Brain microvascular endothelial cell (primary cell): ENCODE measurements around the gene UNC45A.
"Not testable (repeated sequence)": the region's sequence is repeated elsewhere in the genome, so short reads cannot be mapped to it uniquely, and the experiment has no call there.

ENCODE experiments used
- DNase-seq: peaks from one replicate; pipeline ENCODE4 v3.0.0-alpha.2; 2020
- H3K27ac ChIP-seq: fragments of 250-450 bp; sonication (Bioruptor Pico); 2 replicates; pipeline ENCODE4 v1.5.1; 2020; ENCODE audit warnings: mild to moderate bottlenecking, moderate library complexity
- H3K27me3 ChIP-seq: fragments of 250-450 bp; sonication (Bioruptor Pico); replicated peaks from 2 replicates; pipeline ENCODE4 v1.5.1; 2020; ENCODE audit warnings: mild to moderate bottlenecking
- H3K36me3 ChIP-seq: fragments of 250-450 bp; sonication (Bioruptor Pico); replicated peaks from 2 replicates; pipeline ENCODE4 v1.5.1; 2020; ENCODE audit warnings: mild to moderate bottlenecking
- H3K4me3 ChIP-seq: 2 replicates; pipeline ENCODE4 v1.5.1; 2011; ENCODE audit warnings: low read depth, mild to moderate bottlenecking, control low read depth, low read length, moderate library complexity
- in situ Hi-C: cut with HindIII; loops from 2 replicates; pipeline ENCODE4 v1.10.0; 2017; ENCODE audit warnings: low sequenced_read_pairs, low pct_ligation_motif_present
- TF ChIP-seq, protein P1 (sequence below): IDR thresholded peaks from 2 replicates; pipeline ENCODE4 v1.5.1; 2011; ENCODE audit warnings: low read depth, mild to moderate bottlenecking, moderate library complexity, low read length, control low read depth, inconsistent platforms; ENCODE audit errors: missing control alignments

UNC45A gene

DNA sequence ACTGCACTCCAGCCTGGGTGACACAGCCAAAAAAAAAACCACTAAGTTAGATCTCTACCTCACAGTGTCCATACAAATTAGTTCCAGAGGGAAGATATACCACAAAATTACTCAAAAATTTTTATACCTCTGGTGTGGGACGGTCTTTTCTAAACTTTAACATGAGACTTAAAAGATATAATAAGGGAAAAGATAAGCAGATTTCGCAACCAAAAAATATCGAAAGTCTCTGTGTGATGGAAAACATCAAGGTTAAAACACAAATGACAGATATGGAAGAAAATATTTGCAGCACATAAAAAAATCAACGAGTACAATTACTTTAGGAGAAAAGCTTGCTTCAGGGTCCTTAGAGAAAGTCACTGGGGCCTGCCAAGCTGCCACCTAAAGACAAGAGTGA is 13.2 kb upstream of the UNC45A start:
- no peak for DNase-seq
- in situ Hi-C loops, result no loop called here
- Histone ChIP-seq H3K27me3 (no peaks in the 10 kb centered on the region), H3K4me3 (no peak overlapping the region), H3K36me3 (peaks cover 23% of the 10 kb centered on the region), H3K27ac (no peak overlapping the region)
- TF ChIP-seq, protein P1, sequence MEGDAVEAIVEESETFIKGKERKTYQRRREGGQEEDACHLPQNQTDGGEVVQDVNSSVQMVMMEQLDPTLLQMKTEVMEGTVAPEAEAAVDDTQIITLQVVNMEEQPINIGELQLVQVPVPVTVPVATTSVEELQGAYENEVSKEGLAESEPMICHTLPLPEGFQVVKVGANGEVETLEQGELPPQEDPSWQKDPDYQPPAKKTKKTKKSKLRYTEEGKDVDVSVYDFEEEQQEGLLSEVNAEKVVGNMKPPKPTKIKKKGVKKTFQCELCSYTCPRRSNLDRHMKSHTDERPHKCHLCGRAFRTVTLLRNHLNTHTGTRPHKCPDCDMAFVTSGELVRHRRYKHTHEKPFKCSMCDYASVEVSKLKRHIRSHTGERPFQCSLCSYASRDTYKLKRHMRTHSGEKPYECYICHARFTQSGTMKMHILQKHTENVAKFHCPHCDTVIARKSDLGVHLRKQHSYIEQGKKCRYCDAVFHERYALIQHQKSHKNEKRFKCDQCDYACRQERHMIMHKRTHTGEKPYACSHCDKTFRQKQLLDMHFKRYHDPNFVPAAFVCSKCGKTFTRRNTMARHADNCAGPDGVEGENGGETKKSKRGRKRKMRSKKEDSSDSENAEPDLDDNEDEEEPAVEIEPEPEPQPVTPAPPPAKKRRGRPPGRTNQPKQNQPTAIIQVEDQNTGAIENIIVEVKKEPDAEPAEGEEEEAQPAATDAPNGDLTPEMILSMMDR, result no peak

DNA sequence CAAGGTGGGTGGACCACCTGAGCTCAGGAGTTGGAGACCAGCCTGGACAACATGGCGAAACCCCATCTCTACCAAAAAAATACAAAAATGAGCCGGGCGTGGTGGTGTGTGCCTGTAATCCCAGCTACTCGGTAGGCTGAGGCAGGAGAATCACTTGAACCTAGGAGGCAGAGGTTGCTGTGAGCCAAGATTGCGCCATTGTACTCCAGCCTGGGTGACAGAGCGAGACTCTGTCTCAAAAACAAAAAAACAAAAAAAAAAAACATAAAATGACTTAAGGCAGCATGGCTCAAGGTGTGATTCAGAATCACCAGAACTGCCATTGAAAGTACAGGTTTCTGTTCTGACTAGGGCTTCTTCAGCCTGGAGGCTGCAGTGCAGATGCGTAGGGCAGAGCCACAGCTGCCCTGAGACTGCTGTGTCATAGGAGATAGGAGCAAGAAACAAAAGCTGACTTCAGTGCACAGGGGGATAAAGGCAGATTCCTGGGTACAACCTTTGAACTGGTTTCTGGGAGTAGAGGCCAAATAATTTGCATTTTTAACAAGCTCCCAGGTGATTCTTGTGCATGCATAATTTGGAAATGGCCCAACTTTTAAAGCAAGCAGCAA is 12.3 kb upstream of the UNC45A start:
- H3K4me3 ChIP-seq, in situ Hi-C loops, H3K27me3 ChIP-seq, DNase-seq, H3K27ac ChIP-seq: not testable (repeated sequence)
- H3K36me3 ChIP-seq, result peaks cover 21% of the 10 kb centered on the region

DNA sequence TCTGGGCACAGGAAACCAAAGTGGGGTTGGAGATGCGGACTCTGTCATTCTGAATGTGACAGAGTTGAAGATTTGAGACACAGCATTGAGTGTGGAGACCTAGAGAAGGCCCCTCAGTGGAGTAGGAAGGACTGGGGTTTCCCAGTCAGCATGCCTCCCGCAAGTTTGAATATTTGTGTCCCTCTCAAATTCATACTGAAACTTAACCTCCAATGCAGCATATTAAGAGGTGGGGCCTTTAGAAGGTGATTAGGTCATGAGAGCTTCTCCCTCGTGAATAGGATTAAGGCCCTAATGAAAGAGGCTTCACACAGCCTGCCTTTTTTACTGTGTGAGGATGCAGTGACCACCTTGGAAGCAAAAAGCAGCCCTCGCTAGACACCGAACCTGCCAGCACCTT is 10.7 kb upstream of the UNC45A start:
- Histone ChIP-seq H3K36me3 (peaks cover 7% of the 10 kb centered on the region), H3K27ac (no peak overlapping the region), H3K4me3 (no peak overlapping the region), H3K27me3 (no peaks in the 10 kb centered on the region)
- no peak for DNase-seq
- TF ChIP-seq, protein P1, result no peak
- in situ Hi-C loops, result no loop called here

DNA sequence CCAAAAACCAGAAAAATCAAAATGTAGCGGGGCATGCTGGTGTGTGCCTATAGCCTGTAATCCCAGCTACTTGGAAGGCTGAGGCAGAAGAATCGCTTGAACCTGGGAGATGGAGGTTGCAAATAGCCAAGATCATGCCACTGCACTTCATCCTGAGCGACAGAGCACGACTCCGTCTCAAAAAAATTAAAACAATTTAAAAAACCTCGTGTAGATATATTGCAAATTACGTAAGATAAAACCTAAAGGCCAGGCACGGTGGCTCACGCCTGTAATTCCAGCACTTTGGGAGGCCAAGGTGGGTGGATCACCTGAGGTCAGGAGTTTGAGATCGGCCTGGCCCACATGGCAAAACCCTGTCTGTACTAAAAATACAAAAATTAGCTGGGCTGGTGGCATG is 8.3 kb upstream of the UNC45A start:
- H3K4me3 ChIP-seq, in situ Hi-C loops, H3K27me3 ChIP-seq, DNase-seq, H3K36me3 ChIP-seq, H3K27ac ChIP-seq: not testable (repeated sequence)

DNA sequence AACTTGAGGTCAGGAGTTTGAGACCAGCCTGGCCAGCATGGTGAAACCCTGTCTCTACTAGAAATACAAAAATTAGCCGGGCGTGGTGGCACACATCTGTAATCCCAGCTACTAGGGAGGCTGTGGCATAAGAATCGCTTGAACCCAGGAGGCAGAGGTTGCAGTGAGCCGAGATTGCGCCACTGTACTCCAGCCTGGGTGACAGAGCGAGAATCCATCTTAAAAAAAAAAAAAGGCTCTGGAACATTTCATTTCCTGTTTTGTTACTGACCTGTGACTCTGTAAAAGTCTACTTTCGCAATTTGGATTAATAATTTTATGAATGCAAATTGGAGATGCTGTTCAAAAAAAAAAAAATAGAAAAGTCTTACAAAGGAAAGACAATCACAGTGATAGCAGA is 7.0 kb upstream of the UNC45A start:
- H3K27me3 ChIP-seq, H3K27ac ChIP-seq, DNase-seq, H3K4me3 ChIP-seq, H3K36me3 ChIP-seq, in situ Hi-C loops: not testable (repeated sequence)

DNA sequence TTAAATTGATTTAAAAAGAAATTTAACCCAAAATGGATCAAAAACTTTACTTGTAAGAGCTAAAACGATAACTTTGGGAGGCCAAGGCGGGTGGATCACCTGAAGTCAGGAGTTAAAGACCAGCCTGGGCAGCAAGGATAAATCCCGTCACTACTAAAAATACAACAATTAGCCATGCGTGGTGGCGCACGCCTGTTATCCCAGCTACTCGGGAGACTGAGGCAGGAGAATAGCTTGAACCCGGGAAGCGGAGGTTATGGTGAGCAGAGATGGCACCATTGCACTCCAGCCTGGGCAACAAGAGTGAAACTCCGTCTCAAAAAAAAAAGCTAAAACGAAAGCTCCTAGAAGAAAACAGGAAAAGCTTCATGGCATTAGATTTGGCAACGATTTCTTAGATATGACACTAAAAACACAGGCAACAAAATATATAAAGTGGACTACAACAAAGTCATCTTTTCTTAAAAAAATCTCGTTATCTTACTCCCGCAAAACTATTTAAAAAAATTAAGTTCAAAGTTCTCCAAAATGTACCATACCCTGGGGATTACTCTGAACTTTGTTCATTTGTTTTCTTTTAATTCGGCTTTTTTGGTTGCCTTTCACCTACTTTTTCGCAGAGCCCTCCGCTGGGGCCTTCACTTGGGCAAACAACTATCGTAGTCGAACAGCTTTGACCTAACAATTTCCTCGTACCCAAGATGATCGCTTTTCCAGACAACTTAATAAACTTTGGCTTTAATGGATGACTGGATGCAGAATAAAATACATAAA is 5.7 kb upstream of the UNC45A start:
- no peak for DNase-seq
- in situ Hi-C loops, result no loop called here
- TF ChIP-seq, protein P1, result no peak
- Histone ChIP-seq H3K4me3 (peak overlapping the region; percentile 72), H3K36me3 (no peaks in the 10 kb centered on the region), H3K27me3 (no peaks in the 10 kb centered on the region), H3K27ac (peak overlapping the region; percentile 71)

DNA sequence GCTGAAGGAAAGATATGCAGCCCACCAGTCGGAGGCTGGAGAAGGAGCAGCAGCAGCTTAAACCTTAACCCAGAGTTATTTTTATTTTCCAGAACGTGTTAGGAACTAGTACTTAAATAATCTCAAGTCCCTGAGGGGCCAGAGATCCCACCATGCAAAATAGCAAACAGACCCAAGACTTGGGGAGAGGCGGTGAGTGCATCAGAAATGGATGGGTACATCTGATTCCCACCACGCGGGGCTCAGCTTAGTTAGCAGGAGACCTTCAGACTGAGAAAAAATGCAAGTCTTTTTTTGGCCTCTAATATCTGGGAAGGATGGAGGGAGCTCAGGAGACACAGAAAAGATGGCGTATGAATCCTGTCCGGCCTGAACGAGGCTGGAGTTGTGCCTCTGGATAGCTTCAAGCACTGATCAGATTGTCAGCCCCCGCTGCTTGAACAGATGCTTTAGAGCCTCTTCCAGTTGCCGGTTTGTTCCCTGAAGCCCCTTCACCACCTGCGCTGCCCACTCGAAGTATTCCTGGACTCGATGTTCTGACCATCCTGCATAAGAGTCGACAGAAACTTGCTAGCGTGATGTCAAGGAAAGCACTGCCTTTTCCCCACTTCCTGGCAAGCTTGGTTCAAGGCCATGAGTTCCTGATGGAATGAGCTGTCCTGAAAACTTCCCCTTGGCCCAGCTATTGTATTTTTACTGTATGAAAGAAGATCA is 4.1 kb upstream of the UNC45A start:
- no peaks in the 10 kb centered on the region for H3K27me3 ChIP-seq
- no peak overlapping the region for H3K27ac ChIP-seq
- DNase-seq, result no peak
- in situ Hi-C loops, result no loop called here
- peak overlapping the region; percentile 72 for H3K4me3 ChIP-seq
- TF ChIP-seq, protein P1, result peak; percentile 1
- no peaks in the 10 kb centered on the region for H3K36me3 ChIP-seq
